Hepatocyte (in vitro differentiated cells): ENCODE measurements around the gene TCF19. TPM values are rescaled to one million over a fixed set of nuclear protein-coding genes. Genes with fewer than 3 reads are reported as not detected.

ENCODE experiments used
- DNase-seq: peaks from one replicate; pipeline ENCODE4 v3.0.0-alpha.2; 2016; ENCODE audit warnings: low spot score
- H2AFZ ChIP-seq: fragments of 200-600 bp; sonication (generic); 2 replicates; pipeline ENCODE4 v1.6.0; 2016; ENCODE audit warnings: antibody characterized with exemption, mild to moderate bottlenecking
- H3K27ac ChIP-seq: fragments of 200-600 bp; sonication (generic); 2 replicates; pipeline ENCODE4 v1.5.1; 2016; ENCODE audit warnings: mild to moderate bottlenecking
- H3K27me3 ChIP-seq: fragments of 200-600 bp; sonication (generic); 2 replicates; pipeline ENCODE4 v1.6.1; 2016
- H3K36me3 ChIP-seq: fragments of 200-600 bp; sonication (generic); replicated peaks from 2 replicates; pipeline ENCODE4 v1.5.1; 2016; ENCODE audit warnings: low read depth; ENCODE audit not compliant: insufficient read depth
- H3K4me1 ChIP-seq: fragments of 200-600 bp; sonication (generic); 2 replicates; pipeline ENCODE4 v1.5.1; 2016; ENCODE audit warnings: mild to moderate bottlenecking, moderate library complexity; ENCODE audit not compliant: insufficient read depth
- H3K4me2 ChIP-seq: fragments of 200-600 bp; sonication (generic); 2 replicates; pipeline ENCODE4 v1.6.0; 2016
- H3K4me3 ChIP-seq: fragments of 200-600 bp; sonication (generic); 2 replicates; pipeline ENCODE4 v1.5.1; 2016; ENCODE audit warnings: mild to moderate bottlenecking
- H3K79me2 ChIP-seq: fragments of 200-600 bp; sonication (generic); 2 replicates; pipeline ENCODE4 v1.6.0; 2017; ENCODE audit warnings: mild to moderate bottlenecking
- H3K9me2 ChIP-seq: fragments of 200-600 bp; sonication (generic); replicated peaks from 2 replicates; pipeline ENCODE4 v1.6.0; 2017; ENCODE audit warnings: mild to moderate bottlenecking; ENCODE audit not compliant: insufficient read depth
- H3K9me3 ChIP-seq: fragments of 200-600 bp; sonication (generic); 2 replicates; pipeline ENCODE4 v1.5.1; 2016; ENCODE audit warnings: low read depth, mild to moderate bottlenecking
- H4K20me1 ChIP-seq: fragments of 200-600 bp; sonication (generic); 2 replicates; pipeline ENCODE4 v1.6.0; 2016; ENCODE audit warnings: mild to moderate bottlenecking; ENCODE audit not compliant: insufficient read depth, poor library complexity, severe bottlenecking
- EZH2 ChIP-seq: fragments of 200-600 bp; sonication (generic); IDR thresholded peaks from 2 replicates; pipeline ENCODE4 v1.6.1; 2016; ENCODE audit warnings: antibody characterized with exemption, mild to moderate bottlenecking, borderline replicate concordance
- EZH2phosphoT487 ChIP-seq: fragments of 200-600 bp; sonication (generic); IDR thresholded peaks from one replicate; pipeline ENCODE4 v1.6.1; 2018; ENCODE audit warnings: antibody characterized with exemption, mild to moderate bottlenecking, low read depth, moderate library complexity; ENCODE audit not compliant: unreplicated experiment, severe bottlenecking
- WGBS: methylation state at CpG from one replicate; pipeline ENCODE4 v1.1.6; 2016; ENCODE audit warnings: low lambda C conversion rate; ENCODE audit errors: missing lambda C conversion rate; 5-methylcytosine and 5-hydroxymethylcytosine counted together
- polyA plus RNA-seq: library from polyadenylated mRNA; unstranded; fragments of >200 nt; fragmentation: Nextera tagmentation; extraction: Ambion mirVana; gene quantifications from 2 replicates; pipeline ENCODE4 v1.2.1, GENCODE V29; 2016
- total RNA-seq: library from RNA; depleted of rRNA; stranded (reverse); fragments of >200 nt; gene quantifications from 2 replicates; pipeline ENCODE4 v1.2.3, GENCODE V29; 2014
- TF ChIP-seq, protein P1 (sequence below): fragments of 200-600 bp; sonication (generic); IDR thresholded peaks from 2 replicates; pipeline ENCODE4 v1.5.1; 2016; ENCODE audit warnings: antibody characterized with exemption, mild to moderate bottlenecking; ENCODE audit not compliant: poor library complexity

TCF19 gene
- total and polyA plus RNA-seq, 2 experiments from 2014 or later, result 5.0 to 6.3 TPM

DNA sequence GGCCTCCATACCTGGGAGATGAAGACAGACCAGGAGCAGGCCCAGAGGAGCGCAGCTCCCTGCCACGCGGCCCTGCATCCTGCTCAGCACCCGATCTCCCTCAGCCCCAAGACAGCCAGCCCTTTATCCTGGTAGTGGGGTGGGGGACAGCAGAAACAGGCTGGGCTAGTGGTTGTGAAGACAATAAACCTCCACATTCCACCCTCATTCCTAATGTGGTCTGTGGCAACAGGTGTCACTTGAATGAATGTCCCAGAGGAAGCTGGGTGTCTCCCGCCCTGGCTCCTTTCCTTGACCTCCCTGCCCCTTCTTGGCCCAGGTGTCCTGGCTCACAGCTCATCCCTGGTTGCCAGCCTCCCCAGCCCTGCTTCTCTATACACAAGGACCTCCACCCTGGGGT, 45.9 kb upstream of the TCF19 start, which contains the start of gene C6orf15:
Gene C6orf15, minus strand, starts transcription at position 98 of the 400 bp plus-strand sequence. Its CDS starts 20 bp downstream, at position 78.
- peaks cover 18% of the 10 kb centered on the region for H3K4me1 ChIP-seq
- H3K27me3 ChIP-seq, result no peaks in the 10 kb centered on the region
- TF ChIP-seq EZH2 (no peak), EZH2phosphoT487 (no peak)
- TF ChIP-seq, protein P1, sequence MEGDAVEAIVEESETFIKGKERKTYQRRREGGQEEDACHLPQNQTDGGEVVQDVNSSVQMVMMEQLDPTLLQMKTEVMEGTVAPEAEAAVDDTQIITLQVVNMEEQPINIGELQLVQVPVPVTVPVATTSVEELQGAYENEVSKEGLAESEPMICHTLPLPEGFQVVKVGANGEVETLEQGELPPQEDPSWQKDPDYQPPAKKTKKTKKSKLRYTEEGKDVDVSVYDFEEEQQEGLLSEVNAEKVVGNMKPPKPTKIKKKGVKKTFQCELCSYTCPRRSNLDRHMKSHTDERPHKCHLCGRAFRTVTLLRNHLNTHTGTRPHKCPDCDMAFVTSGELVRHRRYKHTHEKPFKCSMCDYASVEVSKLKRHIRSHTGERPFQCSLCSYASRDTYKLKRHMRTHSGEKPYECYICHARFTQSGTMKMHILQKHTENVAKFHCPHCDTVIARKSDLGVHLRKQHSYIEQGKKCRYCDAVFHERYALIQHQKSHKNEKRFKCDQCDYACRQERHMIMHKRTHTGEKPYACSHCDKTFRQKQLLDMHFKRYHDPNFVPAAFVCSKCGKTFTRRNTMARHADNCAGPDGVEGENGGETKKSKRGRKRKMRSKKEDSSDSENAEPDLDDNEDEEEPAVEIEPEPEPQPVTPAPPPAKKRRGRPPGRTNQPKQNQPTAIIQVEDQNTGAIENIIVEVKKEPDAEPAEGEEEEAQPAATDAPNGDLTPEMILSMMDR, result no peak
- H4K20me1 ChIP-seq, result no peaks in the 10 kb centered on the region
- no peaks in the 10 kb centered on the region for H3K9me3 ChIP-seq
- H3K79me2 ChIP-seq, result no peaks in the 10 kb centered on the region
- no peak within 1 kb of the TSS for H3K4me3 ChIP-seq
- H3K27ac ChIP-seq, result no peak within 1 kb of the TSS
- peak; percentile 2 for DNase-seq
- WGBS, result 91% methylated on average over 5 of the region's 5 CpGs
- no peak within 1 kb of the TSS for H3K4me2 ChIP-seq
- H3K9me2 ChIP-seq, result no peaks in the 10 kb centered on the region
- no peaks in the 10 kb centered on the region for H3K36me3 ChIP-seq
- no peak within 1 kb of the TSS for H2AFZ ChIP-seq

DNA sequence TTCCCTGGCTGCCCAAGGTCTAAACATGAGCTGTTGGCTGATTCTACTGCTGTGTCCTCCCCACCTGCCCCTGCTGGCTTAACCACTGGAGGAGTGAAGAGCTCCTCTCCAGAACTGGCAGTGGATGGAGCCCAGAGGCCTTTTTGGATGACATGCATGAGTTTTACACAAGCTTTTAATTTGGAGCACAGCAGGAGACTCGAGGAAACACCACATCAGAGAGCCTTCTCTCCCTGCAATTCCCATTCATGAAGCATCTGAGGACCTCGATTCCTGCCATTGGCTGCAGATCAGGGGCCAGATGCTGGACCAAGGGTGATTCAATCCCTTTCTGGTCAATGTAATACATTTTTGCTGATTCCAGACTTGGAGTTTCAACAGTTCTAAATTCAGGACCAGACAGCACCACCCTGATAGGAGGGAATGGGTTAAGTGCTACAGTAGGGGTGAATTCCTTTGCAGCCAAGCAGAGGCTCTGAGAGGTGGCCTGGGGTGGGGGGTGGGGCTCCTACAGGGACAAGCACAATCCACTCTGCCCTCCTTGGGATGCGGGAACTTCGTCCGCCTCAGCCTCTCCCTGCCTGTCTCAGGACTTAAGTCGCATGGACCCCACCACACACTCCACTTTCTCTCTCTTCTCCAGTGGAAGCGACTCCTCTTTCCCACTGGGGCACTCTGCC, 44.4 kb upstream of the TCF19 start:
- H3K79me2 ChIP-seq, result no peaks in the 10 kb centered on the region
- no peaks in the 10 kb centered on the region for H3K27me3 ChIP-seq
- no peaks in the 10 kb centered on the region for H3K9me2 ChIP-seq
- no peaks in the 10 kb centered on the region for H3K9me3 ChIP-seq
- H2AFZ ChIP-seq, result no peak overlapping the region
- H3K4me2 ChIP-seq, result peak overlapping the region; percentile 35
- TF ChIP-seq EZH2phosphoT487 (no peak), EZH2 (no peak)
- TF ChIP-seq, protein P1, result no peak
- DNase-seq, result peak; percentile 26
- peaks cover 18% of the 10 kb centered on the region for H3K4me1 ChIP-seq
- WGBS, result 59% methylated on average over 6 of the region's 7 CpGs
- no peak overlapping the region for H3K4me3 ChIP-seq
- H4K20me1 ChIP-seq, result no peaks in the 10 kb centered on the region
- H3K27ac ChIP-seq, result peak overlapping the region; percentile 94
- H3K36me3 ChIP-seq, result no peaks in the 10 kb centered on the region

DNA sequence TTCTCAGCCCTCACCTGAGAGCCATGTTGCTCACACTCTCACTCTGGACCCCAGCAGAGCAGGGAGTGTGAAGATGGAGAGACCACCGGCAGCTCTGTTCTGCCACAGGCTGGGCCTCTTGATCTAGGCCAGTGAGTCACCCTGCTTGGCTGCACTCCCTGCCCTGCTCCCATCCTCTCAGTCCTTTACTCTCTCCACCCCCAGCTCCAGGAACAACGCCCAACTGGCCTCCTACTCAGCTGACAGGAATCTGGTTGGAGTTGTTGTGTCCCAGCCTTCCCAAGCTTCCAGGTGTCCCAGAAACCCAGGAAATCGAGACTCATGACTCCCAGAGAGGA, 43.9 kb upstream of the TCF19 start, which contains the start of gene PSORS1C1:
Gene PSORS1C1, plus strand, starts transcription at position 260 of the 338 bp plus-strand sequence. CDS start 14,833 bp downstream, outside the sequence.
- DNase-seq, result peak; percentile 89
- H3K4me2 ChIP-seq, result peak within 1 kb of the TSS; percentile 65
- no peaks in the 10 kb centered on the region for H3K9me3 ChIP-seq
- H3K4me1 ChIP-seq, result peaks cover 18% of the 10 kb centered on the region
- no peaks in the 10 kb centered on the region for H4K20me1 ChIP-seq
- TF ChIP-seq EZH2, result no peak
- H3K4me3 ChIP-seq, result no peak within 1 kb of the TSS
- H3K79me2 ChIP-seq, result no peaks in the 10 kb centered on the region
- H3K36me3 ChIP-seq, result no peaks in the 10 kb centered on the region
- H3K27ac ChIP-seq, result peak within 1 kb of the TSS; percentile 94
- WGBS, result 27% methylated on average over 3 of the region's 3 CpGs
- no peak within 1 kb of the TSS for H2AFZ ChIP-seq
- H3K27me3 ChIP-seq, result no peaks in the 10 kb centered on the region
- H3K9me2 ChIP-seq, result no peaks in the 10 kb centered on the region

DNA sequence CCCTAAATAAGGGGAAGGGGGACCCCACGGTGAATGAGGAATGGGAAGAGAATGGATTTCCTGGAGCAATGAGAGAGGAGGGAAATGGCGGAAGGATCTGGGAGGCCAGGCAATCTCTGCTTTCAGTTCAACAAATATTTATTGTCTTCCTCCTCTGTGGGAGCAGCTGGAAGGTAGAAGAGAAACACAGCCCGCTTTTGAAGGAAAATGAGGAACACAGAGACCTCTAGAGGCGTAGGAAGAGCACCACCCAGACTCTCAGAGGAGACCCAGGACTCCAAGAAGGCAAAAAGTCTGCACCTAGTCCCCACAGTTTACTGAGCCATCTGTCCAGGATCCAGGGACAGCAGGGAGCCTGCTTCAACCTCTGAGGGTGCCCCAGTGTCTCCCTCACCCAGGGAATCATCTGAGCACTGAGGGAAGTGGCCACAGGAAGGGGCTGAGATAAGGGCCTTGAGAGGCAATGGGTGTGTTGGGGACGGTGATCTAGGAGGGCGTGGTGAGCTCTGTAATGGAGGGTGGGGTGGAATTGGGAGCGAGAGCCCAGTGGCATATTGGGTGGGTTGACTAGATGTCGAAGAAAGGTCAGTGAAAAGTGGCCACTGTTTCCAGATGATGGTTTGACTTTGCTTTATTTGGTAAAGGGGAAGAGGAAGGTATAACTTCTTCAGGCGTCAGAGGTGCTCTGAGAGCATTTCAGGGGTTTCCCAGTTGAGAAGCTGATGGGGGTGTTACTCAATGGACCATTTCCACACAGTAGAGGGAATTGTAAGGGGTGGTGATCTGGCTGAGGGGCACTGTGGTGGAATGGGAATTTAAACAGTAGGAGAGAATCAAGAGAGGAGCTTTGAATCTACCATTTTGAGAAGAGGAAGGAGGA, 43.2 kb upstream of the TCF19 start:
- H3K79me2 ChIP-seq, result no peaks in the 10 kb centered on the region

More for the DNA sequence above, 43.2 kb upstream of the TCF19 start:
- no peaks in the 10 kb centered on the region for H3K9me3 ChIP-seq
- DNase-seq, result peak; percentile 53
- H3K27me3 ChIP-seq, result no peaks in the 10 kb centered on the region
- H3K36me3 ChIP-seq, result no peaks in the 10 kb centered on the region
- H4K20me1 ChIP-seq, result no peaks in the 10 kb centered on the region
- WGBS, result 70% methylated on average over 8 of the region's 9 CpGs
- peak overlapping the region; percentile 65 for H3K4me2 ChIP-seq
- TF ChIP-seq EZH2 (no peak), EZH2phosphoT487 (no peak)
- TF ChIP-seq, protein P1, result no peak
- H3K27ac ChIP-seq, result peak overlapping the region; percentile 94
- no peaks in the 10 kb centered on the region for H3K9me2 ChIP-seq
- H3K4me3 ChIP-seq, result no peak overlapping the region
- H3K4me1 ChIP-seq, result peaks cover 18% of the 10 kb centered on the region
- no peak overlapping the region for H2AFZ ChIP-seq
